ENCODE results near the gene PSMA1.

- TF ChIP-seq, protein P1, sequence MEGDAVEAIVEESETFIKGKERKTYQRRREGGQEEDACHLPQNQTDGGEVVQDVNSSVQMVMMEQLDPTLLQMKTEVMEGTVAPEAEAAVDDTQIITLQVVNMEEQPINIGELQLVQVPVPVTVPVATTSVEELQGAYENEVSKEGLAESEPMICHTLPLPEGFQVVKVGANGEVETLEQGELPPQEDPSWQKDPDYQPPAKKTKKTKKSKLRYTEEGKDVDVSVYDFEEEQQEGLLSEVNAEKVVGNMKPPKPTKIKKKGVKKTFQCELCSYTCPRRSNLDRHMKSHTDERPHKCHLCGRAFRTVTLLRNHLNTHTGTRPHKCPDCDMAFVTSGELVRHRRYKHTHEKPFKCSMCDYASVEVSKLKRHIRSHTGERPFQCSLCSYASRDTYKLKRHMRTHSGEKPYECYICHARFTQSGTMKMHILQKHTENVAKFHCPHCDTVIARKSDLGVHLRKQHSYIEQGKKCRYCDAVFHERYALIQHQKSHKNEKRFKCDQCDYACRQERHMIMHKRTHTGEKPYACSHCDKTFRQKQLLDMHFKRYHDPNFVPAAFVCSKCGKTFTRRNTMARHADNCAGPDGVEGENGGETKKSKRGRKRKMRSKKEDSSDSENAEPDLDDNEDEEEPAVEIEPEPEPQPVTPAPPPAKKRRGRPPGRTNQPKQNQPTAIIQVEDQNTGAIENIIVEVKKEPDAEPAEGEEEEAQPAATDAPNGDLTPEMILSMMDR (IDR thresholded peaks at IDR 0.05): no peak
- TF ChIP-seq POLR2A (IDR thresholded peaks at IDR 0.05): no peak
These were observed 23.1 kb upstream of the PSMA1 start for GRCh38 chr11:14543260-14543659.
